HG02852 (cell line): ENCODE measurements around the gene CEP89.
"Not testable (repeated sequence)": the region's sequence is repeated elsewhere in the genome, so short reads cannot be mapped to it uniquely, and the experiment has no call there.

Experiments used
- ATAC-seq: cut with Tn5 transposase; IDR thresholded peaks from one replicate; pipeline ENCODE4 v1.9.1; 2021; ENCODE audit warnings: mild to moderate bottlenecking, moderate library complexity; ENCODE audit not compliant: unreplicated experiment

CEP89 gene

DNA sequence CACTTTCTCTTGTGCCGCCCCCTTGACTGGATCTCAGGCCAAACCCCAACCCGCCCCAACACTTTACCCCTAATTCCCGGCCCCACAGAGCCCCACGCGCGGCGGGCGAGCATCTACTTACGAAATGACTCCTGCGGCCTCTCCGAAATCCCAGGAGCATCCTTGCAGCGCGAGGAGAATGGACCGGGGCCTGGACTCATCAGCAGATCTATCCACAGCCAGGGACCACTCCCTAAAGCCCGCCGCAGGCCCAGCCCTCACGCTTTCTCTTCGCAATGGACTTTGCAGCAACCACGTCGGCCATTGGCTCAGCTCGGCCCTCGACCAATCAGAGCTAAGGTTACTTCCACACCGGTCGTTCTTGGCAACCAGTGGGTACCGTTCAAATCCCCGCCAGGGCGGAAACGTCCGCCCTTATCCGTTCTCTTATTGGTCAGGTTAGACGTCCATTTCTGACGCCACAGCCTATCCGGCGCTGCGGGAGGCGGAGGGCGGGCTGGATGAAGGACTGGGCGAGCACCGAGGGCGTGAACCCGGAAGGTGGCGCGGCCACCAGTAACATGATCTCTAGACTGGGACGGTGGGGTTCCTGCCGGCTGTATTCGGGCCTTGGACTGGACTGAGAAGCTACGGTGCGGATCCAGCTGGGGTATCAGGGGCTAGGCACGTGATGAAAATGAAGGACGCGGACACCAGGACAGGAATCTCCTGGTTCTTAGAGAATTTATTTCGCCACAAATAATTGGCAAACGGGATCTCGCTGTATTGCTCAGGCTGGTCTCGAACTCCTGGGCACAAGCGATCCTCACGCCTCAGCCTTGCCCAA is at the start of gene CEP89, which contains the start of gene FAAP24:
CEP89 (minus strand) TSS at position 244 of the 826 bp plus-strand sequence; CDS start at position 160, 84 bp downstream.
FAAP24 (plus strand) TSS at position 528 of the 826 bp plus-strand sequence. CDS start 955 bp downstream, outside the sequence.
- ATAC-seq, result peak; percentile 98

GRCh38 chr19:33010891-33011290 is 39.1 kb upstream of the CEP89 start:
- not testable (repeated sequence) for ATAC-seq

- ATAC-seq, result no peak
Measured at GRCh38 chr19:33008738-33009137, 37.0 kb upstream of the CEP89 start.

GRCh38 chr19:33005440-33005839 is 33.7 kb upstream of the CEP89 start:
- ATAC-seq, result no peak

- not testable (repeated sequence) for ATAC-seq
Measured at GRCh38 chr19:33003424-33004024, 31.8 kb upstream of the CEP89 start.

GRCh38 chr19:33002126-33002865 is 30.5 kb upstream of the CEP89 start:
- ATAC-seq, result not testable (repeated sequence)

- ATAC-seq, result no peak
Measured at GRCh38 chr19:33000910-33001309, 29.2 kb upstream of the CEP89 start.

DNA sequence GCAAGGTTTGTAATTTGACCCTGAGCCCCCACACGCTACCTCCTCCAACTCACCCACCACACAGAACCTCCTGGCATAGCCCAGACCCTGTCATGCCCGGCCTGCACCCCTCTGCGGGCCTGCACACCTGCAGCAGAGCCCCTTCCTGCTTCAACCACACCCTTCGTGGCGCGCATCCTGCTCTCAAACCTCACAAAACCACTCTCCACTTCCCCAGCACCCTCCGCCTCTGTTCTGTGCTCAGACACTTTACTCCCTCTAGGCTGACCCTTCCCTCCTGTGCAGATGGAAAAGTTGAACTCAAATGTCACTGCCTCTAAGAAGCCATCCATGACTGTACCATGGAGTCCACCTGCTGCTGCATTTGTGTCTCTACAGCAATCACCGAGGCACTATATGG is 28.8 kb upstream of the CEP89 start:
- ATAC-seq, result no peak

DNA sequence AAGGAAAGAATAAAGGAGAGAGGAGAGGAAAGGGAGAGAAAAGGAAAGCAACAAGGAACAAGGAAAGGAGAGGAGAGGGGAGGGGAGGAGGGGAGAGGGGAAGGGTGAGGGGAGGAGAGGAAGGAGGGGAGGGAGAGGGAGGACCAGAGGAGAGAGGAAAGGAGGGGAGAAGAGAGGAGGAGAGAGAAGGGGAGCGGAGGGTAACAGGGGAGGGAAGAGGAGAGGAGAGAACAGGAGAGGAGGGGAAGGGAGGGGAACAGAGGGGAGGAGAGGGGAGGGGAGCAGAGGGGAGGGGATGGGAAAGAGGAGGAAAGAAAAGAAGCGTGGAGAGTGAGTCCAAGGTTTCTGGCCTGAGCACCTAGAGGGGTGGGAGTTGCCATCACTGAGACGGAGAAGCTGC is 27.0 kb upstream of the CEP89 start:
- ATAC-seq, result no peak

DNA sequence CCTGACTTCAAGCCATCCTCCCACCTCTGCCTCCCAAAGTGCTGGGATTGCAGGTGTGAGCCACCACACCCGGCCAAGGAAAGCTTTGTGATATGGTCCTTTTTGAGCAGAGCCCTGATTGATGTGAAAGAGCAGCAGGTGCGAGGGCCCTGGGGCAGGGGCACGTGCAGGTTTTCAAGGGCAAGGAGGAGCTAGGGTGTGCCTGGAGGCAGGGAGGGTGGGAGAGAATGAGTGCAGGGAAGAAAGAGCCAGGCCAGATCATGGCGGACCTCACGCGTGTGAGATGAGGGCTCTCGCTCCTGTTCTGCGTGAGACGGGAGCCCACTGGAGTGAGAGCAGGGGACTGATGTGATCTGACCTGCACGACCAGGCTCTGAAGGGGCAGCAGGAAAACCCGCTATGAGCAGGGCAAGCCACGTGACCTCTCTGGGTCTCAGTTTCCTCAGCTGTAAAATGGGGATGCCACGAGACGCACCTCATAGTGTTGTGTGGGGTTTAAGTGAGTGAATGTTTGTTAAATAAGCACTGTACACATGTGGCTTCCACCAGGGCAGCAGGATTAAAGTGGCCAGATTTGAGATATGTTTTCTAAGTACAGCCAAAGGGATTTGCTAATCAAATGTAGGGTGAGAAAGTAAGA is 26.1 kb upstream of the CEP89 start:
- ATAC-seq, result no peak

DNA sequence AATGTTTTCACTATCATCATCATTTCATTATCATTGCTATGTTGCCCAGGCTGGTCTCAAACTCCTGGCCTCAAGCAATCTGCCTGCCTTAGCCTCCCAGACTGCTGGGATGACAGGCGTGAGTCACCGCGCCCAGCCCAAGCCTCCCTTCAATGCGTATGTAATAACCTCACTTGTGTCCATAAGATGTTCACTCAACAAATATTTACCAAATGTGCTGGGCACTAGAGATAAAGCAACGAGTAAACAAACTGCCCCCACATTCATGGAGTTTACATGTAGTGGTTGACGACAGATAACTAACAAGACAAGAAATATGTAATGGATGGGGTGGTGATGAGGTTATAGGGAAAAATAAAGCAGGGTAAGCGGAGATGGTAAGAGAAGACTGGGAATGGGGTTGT is 25.3 kb upstream of the CEP89 start:
- not testable (repeated sequence) for ATAC-seq

GRCh38 chr19:32995966-32996365 is 24.2 kb upstream of the CEP89 start:
- ATAC-seq, result not testable (repeated sequence)

GRCh38 chr19:32988724-32989123 is 17.0 kb upstream of the CEP89 start:
- no peak for ATAC-seq

- not testable (repeated sequence) for ATAC-seq
Measured at GRCh38 chr19:32988254-32988653, 16.5 kb upstream of the CEP89 start.

- not testable (repeated sequence) for ATAC-seq
Measured at GRCh38 chr19:32982488-32982887, 10.7 kb upstream of the CEP89 start.

GRCh38 chr19:32979807-32980206 is 8.0 kb upstream of the CEP89 start:
- ATAC-seq, result not testable (repeated sequence)

GRCh38 chr19:32977813-32978212 is 6.1 kb upstream of the CEP89 start:
- not testable (repeated sequence) for ATAC-seq

DNA sequence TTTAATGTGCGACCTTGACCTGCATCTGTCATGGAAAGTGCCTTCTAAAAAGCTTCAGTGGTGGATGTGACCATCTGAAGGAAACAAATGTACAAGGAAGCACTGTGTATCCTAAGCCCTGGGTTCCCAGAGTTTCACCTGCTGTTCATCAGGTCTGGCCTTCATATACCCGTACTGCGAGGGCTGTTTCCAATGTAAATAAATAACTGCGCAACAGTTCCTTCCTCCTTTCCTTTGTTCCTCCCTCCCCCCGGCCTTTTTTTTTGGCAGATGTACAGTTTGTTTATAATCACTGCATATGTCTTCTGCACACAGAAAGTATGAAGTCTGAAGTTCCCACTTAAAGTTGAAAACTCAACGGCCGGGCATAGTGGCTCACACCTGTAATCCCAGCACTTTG is 5.5 kb upstream of the CEP89 start:
- ATAC-seq, result no peak

DNA sequence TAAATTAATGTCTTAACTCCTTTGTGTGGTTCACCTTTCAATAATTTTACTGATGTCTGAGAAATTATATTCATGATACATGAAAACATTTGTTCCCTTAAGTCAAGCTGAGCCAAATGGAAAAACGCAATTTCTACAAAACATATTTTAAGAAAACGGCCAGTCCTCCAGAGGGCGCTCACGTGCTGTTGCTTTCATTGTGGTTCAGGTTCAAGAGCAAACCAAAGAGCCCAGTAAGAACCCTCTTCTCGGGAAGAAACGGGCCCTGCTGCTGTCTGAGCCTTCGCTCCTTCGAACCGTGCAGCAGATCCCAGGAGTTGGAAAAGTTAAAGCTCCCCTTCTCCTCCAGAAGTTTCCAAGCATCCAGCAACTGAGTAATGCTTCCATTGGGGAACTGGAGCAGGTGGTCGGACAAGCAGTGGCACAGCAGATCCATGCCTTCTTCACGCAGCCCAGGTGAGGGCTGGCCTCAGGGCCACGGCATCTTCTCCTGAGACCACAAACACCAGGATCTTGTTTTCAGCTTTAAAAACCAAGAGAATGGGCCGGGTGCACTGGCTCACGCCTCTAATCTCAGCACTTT is 4.6 kb upstream of the CEP89 start:
- no peak for ATAC-seq

GRCh38 chr19:32971012-32971595 is 654 bp downstream of the CEP89 start:
- no peak for ATAC-seq
